Right kidney (tissue), 1 donor: ENCODE measurements around the gene CASKIN2.
A peak's percentile ranks its signal among the peaks of the same experiment; 100 is the strongest.

Experiments
- DNase-seq: peaks from one replicate; pipeline ENCODE4 v3.0.0-alpha.2; 2016

CASKIN2 gene

DNA sequence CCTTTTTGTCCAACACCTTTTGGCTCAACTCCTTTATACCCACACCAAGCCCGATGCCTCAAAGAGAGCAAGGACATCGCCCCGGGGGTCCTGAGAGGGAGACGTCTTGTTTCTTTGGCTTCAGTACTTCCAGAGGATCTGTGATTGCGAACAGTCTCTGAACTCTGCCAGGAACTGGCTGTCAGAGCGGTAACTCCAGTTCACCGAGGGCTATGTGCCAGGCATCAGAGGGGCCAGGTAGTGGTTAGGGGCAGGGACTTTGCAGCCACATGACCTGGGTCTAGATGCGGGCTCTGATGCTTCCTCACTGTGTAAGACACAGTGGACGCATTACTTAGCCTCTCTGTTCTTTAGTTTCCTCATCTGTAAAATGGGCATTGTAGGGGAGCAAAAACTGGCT is 31.8 kb upstream of the CASKIN2 start:
- no peak for DNase-seq

DNA sequence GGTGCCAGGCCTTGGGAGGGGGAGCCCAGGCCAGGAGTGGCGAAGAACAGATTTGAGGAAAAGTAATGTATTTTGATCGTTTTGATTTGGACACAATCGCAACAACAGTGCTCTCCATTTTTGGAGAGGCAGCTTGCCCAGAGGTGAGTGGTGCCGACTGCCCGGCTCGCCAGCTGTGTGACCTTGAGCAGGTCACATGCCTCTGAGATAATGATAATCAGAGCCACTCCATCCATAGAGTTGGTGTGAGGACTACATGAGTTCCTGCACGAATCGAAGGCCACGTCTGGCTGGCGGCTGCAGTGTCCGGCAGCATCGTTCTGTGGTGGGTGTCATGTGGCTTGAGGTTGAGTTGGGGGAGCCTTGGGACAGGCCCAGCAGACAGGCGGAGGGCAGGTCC is 30.8 kb upstream of the CASKIN2 start:
- no peak for DNase-seq

- DNase-seq = no peak
Measured at GRCh38 chr17:75544250-75544649, 28.9 kb upstream of the CASKIN2 start.

GRCh38 chr17:75542728-75543336 is 27.5 kb upstream of the CASKIN2 start:
- DNase-seq = peak; percentile 53

DNA sequence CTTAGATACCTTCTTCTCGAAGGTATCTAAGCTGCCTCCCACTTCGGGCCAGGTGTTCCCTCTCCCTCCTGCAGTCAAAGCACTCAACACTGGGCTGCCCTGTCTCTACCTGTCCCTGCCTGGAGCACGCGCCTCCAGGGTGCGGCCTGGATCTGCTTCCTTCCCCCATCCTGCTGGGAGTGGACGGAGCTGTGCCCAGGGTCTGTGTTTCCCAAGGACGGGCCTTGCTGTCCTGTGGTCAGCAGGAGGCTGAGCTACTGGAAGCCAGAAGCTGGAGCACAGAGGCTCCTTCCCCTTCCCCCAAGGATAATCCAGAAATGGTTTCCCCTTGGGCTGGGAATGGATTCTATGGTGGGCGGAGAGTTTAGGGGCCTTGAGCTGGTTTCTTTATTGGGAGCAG is 26.9 kb upstream of the CASKIN2 start:
- no peak for DNase-seq

DNA sequence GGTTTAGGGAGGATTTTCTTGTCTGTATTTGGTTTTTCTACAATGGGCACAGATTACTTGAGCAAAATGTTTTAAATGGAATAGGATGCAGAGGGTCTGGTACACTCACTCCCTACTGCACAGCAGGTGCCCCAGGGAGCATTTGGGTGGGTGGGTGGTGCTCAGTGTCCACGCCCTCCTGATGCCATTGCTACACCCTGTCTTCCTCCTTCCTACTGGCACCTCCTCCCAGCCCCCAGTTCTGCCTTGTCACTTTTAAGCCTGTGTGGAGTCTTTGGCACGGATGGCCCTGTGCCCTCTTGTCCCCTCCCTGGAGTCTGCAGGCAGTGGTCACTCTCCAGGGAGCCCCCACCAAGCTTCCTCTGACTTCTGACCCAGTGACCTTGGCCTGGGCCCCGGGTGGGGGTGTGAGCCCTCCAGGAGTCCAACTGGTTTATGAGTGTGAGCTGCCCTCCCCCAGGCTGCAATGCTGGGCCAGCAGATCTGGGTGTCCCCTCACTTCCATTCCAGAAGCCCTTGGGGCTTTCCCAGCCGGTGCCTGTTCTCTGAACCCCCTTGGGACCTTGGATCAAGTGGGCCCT is 25.7 kb upstream of the CASKIN2 start:
- no peak for DNase-seq

DNA sequence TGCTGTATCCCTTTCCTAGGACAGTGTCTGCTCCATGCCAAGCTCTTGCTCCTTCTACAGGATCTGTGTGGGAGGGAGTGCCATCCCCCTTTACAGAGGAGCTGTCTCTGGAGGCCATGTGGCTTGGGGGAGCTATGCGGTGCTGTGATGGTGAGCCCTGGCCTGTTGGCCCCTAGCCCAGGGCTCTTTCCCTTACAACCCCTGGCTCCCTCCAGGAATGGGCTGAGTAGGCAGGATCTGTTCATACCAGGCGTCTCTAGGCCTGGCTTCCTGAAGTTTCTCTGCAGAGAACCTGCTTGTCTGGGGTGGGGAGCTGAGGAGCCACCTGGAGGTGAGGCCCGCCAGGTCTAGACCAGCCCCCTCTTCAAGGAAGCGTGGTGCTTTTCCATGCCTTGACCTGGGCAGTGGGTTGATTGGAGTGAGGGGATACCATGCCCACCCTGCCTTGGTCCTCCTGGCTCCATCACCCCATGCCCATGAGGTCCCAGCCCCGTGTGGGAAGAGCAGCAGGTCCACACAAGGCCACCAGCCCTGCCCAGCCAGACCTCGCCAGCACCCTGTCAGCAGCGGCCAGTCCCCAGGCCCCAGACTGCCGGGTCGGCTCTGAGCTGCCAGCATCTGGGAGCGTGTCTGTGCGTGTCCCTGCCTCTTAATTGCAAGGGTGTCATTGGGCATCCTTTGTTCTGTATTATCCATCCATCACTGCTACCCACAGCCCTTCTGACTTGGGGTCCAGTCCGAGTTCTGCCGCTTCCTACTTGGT is 24.8 kb upstream of the CASKIN2 start:
- no peak for DNase-seq

DNA sequence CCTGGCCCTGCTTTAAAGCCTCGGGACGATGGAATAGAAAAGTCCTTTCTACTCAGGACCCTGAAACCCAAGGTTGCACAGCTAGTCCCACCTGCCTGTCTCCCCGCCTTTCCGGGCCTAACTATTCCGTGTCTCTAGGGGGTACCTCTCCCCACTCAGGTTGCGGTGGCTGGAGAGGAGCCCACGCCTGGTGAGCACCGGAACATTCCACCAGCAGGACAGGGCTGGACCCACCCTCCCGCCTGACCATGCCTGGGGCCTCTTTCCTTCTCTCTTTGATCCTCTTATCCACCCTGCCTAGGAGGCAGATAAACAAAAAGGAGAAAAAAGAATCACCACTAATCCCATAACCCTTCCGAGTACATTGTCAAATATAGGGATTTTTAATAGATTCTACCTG is 21.0 kb upstream of the CASKIN2 start:
- DNase-seq = no peak

DNA sequence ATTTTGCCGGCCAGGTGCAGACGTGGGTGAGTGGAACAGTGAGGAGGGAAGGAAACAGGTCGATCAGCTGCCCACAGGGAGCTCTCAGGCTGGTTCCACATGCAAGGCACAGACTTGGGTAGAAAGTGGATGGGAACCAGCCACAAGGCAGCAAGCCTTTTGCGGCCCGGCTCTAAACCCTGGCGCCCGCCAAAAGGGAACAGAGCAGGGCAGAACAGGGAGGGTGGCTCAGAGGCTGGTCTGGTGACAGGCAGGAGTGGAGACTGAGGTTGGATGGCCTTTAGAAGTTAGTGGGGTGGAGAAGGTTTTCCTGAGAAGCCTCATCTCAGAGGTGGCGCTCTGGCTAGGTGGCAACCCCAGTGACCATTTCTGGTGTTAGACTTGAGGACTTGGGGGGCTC is 20.5 kb upstream of the CASKIN2 start:
- DNase-seq = no peak

GRCh38 chr17:75535119-75535537 is 19.8 kb upstream of the CASKIN2 start:
- no peak for DNase-seq

DNA sequence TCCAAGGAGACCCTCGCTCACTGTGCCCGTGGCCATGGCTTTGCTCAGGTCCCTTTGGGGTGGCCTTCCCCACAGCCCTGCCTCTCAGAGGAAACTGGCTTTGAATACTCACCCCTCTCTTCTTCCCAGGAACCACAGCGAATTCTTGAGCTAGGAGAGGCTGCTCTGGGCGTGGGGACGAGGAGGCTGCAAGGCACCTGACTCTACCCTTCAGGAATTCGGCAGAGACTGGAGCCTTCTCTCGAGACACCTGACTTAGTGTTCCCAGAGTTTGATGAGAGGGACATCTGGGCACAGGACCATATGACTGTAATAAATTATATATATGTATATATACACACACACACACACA is 16.4 kb upstream of the CASKIN2 start:
- DNase-seq = no peak

DNA sequence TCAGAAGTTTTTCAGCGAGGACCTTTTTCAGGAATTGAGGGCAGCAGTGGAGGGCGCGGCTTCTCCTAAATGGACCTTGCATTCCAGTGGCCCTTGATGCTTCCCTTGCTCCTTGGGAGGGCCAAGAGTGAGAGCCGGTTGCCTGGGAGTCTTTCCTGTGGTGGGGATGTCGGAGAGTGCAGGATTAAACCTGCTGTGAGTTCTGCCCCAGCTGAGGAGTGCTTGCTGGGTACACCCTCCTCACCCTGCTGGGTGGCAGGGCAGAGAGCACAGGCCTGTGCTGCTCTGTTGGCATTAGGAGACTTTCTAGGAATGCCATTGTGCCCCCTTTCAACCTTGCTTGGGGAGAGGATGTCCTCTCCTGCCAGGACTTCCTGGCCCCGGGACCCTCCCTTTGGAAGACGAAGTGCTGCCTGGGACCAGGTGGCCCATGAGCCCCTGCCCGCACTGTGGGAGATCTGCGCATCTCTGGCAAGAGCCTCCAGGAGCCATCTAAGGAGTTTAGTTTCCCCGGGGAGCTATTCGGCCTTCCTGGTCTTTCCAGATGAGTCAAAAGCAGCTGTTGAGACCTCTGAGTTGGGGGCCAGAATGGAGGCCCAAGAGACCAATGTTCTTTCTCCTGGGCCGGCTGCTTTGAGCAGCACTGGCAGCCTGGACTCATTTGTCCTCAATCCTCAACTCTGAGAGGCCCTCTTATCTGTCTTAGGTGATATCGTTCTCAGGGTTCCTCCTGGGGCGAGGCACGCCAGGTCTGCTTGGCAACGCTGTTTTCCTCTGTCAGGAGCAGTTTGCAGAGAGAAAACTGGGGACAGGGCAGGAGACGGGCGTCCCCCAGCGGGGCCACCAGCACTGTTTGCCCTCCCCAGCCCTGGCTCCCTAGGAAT is 15.7 kb upstream of the CASKIN2 start:
- DNase-seq = no peak

GRCh38 chr17:75526555-75527270 is 11.4 kb upstream of the CASKIN2 start:
- DNase-seq = no peak

DNA sequence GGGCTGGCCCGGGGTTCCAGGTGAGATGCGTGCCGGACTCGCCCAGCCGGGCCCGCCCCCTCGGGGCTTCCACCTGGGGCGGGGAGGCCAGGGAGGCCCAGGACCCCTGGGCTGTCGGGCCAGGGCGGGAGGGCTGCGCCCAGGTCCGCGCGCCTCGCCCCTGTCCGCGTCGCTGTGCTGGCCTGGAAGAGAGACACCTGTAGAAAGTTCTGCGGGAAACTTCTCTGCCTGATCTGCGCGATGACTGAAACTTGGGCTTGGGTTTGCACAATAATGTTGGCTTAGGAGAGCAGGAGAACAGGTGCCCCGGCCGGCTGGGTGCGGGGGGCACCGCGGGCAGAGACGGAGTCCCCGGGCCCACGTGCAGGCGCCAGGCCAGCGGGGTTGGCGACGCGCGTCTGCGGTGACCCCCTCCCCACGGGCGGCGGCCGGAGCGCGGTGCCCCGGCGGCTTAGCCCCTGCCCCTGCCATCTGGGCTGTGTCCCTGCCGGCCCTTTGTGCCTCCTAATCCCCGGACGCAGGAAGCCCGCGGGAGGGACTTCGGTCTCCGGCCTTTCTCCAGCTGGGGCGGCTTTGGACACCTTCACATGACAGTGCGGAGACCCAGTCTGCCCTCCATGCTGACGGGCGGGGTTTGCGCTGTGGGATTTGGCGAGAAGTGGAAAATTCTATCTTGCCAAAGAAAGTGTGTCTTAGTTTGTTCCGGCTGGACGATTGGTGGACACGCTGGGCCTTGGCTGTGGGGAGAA is 10.6 kb upstream of the CASKIN2 start:
- DNase-seq = peak; percentile 74

GRCh38 chr17:75524970-75525805 is 9.9 kb upstream of the CASKIN2 start, which contains the start of gene LLGL2:
Gene LLGL2 (plus strand): TSS chr17:75525697. CDS start chr17:75543427, 17,730 bp downstream.
- DNase-seq = peak; percentile 96

GRCh38 chr17:75524269-75524969 is 9.1 kb upstream of the CASKIN2 start:
- DNase-seq = no peak

GRCh38 chr17:75523647-75524046 is 8.3 kb upstream of the CASKIN2 start:
- no peak for DNase-seq

DNA sequence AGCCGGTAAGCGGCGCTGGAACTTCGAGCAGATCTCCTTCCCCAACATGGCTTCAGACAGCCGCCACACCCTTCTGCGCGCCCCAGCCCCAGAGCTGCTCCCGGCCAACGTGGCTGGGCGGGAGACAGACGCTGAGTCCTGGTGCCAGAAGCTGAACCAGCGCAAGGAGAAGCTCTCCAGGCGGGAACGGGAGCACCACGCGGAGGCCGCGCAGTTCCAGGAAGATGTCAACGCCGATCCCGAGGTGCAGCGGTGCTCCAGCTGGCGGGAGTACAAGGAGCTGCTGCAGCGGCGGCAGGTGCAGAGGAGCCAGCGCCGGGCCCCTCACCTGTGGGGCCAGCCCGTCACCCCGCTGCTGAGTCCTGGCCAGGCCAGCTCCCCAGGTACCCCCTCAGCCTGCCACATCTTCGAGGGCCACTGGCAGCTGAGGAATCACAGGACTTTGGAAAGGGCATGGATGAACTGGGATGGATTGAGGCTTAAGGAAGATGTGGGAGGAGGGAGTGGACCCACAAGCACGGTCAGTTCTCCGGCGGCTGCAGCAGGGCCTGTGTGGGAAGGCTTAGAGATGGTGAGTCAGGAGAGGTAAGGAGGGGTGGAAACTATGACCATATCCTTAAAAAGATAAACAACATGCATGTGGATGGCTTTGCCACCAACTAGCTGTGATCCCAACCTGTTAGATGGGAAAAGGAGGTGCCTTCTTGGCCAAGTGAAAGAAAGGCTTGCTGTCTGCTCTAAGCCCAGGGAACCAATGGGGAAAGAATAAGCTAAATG is 6.8 kb upstream of the CASKIN2 start:
- no peak for DNase-seq

GRCh38 chr17:75521290-75521689 is 6.0 kb upstream of the CASKIN2 start:
- DNase-seq = no peak
